Stromal cell of bone marrow (primary cell): ENCODE data around the gene BMP6.
A peak's percentile ranks its signal among the peaks of the same experiment; 100 is the strongest.

ENCODE experiments used
- DNase-seq: peaks from one replicate; pipeline ENCODE4 v3.0.0-alpha.2; 2012; ENCODE audit warnings: low read depth

Gene BMP6

GRCh38 chr6:7906741-7907140, 180.8 kb downstream of the BMP6 start:
- no peak for DNase-seq

DNA sequence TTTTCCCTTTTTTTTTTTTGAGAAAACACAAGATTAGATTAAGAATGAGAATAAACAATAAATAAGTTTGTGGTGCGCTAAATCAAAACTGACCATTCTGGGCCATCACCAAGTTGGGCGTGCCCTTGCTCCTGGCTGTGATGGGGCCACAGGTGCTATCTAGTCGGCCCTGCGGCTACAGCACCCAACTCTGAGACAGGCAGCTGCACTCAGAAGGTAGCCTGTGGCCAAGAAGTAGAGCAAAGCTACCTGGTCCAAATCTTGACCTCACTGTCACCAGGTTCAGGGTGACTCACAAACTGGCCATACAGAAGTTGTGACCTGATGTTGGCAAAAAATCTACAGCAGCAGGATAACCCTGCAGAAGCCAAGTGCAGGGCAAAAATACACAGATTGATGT, 181.3 kb downstream of the BMP6 start:
- no peak for DNase-seq

DNA sequence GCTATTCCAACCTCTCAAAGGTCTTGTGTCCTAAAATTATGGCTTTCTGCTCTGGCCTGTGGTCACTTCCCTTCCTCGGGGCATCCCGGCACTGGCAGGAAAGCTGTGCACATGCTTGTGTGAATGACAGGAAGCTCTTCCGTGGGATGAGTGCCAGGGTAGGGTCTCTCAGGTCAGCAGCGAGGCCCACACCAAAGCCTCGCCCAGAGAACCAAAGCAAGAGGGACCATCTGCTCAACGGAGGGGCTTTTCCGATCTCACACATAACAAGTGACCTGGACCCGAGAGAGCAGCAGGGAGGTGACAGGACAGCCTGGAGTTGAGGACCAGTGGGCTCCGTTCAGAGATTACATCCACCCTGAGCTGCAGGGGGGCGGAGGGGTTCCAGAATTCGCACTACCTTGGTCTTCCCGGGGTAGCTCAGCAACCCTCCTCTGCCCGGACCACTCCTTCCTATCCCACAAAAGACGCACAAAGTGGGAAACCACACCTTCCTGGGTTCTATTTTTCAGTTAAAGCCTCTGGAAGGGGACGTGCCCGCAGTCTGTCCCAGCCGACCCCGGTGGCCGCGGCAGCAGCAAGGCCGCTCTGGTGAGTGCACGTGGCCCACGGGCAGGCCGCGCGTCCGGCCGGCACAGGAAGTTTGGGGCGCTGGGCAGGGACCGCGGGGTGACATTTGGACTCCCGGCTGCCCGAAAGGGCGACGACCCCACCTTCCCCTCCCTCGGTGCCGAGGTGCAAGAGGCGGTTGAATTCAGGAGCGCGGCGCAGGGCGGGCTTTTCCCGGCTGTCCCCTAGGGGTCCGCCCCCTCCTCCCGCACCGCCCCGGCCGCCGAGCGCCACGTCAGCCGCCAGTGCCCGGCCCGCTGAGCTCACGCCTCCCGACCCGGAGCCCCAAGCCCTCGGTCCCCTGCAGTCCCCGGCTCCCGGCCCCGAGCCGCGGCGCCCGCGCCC, 183.7 kb downstream of the BMP6 start:
- DNase-seq = no peak

DNA sequence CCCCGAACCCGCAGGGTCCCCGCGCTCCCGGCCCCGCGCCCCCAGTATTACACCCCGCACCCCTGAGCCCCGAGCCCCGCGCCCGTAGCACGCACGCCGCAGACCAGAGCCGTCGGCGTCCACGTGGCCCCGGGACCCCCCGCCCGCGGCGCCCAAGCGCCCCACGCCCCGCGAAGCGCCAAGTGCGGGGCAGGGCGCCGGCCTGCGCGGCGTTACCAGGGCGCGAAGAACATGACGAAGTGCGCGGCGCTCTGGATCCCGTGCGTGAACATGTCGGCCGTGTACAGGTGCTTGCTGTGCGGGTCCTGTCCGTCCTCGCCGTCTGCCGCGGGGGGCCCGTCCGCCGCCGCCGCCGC, 184.4 kb downstream of the BMP6 start:
- no peak for DNase-seq

DNA sequence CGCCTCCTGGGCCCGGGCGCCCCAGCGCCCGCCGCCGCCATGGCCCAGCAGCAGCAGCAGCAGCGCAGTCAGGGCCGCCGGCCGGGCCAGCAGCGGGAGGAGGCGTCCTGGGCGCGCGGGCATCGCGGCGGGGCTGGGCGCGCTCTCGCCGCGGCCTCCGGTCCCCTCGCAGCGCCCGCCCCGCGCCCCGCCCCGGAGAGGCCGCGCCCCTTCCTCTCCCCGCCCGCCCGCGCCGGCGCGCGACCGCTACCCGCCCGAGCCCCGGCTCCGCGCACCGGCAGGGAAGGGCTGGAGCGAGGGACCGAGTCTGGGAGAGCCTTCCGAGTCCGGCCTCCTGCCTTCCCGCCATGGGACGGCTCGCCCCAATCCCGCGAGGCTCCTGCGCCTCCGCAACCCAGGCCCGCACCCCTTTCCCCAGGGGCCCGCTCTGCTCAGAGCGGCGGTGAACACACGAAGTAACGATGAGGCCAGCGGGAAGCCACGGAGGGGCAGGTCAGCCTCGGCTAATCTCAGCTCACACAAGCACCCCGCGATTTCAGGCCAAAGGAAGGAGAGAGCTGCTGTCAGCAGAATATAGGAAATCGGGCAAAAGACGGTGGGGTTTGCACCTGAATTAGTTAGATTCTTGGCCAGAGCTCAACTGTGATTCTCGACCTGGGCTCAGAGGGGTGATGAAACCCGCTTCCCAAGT, 184.9 kb downstream of the BMP6 start, which contains the start of gene TXNDC5:
Gene TXNDC5, minus strand, starts transcription at position 135 of the 691 bp plus-strand sequence. Its CDS starts 12 bp downstream, at position 123.
- peak; percentile 62 for DNase-seq

DNA sequence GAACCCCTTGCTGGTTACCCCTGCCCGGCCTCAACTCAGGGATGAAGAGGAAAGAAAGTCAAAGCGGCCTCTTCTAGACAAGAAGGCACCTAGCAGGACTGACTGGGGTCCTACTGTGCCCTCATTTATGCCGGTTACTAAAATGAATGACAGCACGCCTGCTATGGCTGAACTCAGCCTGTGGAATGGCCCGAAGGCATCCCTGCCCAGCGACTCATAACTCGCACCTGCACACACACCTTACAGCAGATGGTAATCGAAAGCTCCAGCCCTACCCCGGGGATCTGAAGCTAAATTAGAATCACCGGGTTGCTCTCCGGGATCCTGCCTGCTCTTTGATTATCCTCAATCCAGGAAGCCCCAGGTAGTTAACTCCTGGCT, 185.4 kb downstream of the BMP6 start:
- no peak for DNase-seq

- no peak for DNase-seq
Measured at GRCh38 chr6:7912024-7912423, 186.1 kb downstream of the BMP6 start.

DNA sequence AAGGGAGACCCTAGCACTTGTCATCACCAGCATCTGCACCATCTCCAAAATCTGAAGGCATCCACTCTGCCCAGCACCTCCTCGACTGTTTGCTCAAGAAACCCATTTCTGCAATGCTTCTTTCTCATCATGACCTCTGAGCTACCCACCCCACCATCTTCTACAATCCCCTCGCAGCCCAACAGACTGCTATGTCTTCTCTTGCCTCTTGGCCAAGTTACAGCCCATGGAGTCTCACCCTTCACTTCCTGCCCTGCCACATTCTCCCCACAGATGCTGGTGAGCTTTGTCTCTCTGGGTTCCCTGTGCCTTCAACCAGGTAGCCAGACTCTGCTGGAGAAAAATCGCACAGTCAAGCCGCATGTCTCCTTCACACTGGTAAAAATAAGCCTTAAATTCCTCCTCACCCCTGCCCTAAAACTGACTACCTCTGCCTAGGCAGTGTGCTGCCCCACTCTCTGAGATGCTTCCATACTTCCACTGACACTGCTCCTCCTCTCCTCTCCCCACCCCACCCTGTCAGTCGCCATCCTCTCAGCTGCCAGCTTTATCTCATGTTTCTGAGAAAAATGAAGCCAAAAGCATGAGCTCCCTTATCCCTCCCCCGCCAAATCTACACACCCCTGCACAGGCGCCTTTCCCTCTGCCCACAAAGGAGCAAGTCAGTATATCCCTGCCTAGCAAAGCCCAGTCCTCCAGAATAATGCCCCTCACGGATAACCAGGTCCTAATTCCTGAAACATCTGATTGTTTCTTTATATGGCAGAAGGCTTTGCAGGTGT, 187.0 kb downstream of the BMP6 start:
- no peak for DNase-seq

GRCh38 chr6:7914311-7914710, 188.4 kb downstream of the BMP6 start:
- DNase-seq = no peak

DNA sequence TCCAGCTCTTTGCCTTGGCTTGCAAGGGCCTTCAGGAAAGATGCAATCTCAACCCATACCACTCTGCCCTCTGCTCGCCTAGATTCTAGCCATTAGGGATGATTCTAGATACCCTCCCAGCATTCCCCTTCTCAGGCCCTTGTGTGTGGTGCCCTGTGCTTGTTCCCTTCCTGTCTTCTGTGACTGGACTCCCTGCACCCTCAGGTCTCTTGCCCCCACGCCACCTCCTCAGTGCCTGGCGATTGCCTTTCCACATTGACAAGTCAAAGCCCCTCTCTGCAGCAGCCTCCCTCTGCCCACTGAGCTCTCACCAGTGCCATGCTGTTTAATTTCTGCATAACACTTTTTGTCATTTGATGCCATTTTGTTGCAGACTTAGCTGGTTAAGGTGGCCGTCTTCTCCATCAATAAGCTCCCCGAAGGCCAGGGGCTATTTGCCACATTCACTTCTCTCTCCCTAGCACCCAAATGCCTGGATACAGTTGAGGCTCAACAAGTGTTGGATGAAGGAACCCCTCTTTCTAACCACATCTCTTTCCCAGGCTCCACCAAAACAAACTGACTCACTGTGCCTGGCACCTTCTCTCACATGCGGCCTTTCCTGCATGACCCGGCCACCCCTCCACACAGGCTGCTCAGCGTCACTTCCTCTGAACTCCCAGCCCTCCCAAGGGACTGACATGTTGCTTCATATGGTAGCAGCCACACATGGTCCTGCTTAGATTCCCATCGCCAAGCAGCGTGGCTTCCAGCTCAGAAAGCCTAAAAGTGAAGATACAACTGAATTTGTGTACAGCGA, 189.3 kb downstream of the BMP6 start:
- DNase-seq = peak; percentile 86

- no peak for DNase-seq
Measured at GRCh38 chr6:7916959-7917358, 191.1 kb downstream of the BMP6 start.

GRCh38 chr6:7917729-7918128, 191.8 kb downstream of the BMP6 start:
- DNase-seq = no peak

DNA sequence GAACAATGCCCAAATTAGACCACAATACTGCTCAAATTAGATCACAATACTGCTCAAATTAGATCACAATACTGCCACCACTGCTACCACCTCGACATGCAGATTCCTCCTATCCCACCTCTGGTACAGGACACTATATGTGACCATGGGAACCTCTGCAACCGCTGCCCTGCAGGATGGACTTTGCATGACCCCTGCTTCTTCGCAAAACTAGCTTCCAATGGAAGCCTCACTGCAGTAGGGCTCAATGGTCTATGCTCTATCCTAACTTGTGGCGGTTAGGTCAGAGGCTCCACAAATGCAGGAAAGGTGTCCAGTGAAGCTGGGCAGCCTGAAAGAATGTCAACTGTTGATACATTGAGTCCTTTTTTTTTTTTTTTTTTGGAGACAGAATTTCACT, 192.5 kb downstream of the BMP6 start:
- DNase-seq = no peak

DNA sequence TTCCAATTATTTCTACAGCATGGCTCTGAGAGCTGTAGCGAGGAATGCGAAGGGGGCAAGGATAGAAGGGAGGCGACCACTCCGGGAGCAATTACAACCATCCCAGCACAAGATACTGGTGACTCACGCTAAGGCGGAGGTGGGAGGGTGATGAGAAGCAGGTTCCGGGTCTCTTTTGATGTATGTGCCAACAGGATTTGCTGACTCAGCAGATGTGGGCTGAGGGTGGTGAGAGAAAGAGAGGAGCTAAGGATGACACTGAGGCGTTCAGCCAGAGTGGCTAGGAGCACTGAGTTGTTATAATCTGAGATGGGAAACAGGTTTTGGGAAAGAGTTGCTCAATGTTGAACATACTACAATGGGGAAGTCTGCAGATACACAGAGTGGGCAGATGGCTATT, 194.0 kb downstream of the BMP6 start:
- no peak for DNase-seq

GRCh38 chr6:7920425-7920824, 194.5 kb downstream of the BMP6 start:
- DNase-seq = no peak

- no peak for DNase-seq
Measured at GRCh38 chr6:7921046-7921445, 195.1 kb downstream of the BMP6 start.

DNA sequence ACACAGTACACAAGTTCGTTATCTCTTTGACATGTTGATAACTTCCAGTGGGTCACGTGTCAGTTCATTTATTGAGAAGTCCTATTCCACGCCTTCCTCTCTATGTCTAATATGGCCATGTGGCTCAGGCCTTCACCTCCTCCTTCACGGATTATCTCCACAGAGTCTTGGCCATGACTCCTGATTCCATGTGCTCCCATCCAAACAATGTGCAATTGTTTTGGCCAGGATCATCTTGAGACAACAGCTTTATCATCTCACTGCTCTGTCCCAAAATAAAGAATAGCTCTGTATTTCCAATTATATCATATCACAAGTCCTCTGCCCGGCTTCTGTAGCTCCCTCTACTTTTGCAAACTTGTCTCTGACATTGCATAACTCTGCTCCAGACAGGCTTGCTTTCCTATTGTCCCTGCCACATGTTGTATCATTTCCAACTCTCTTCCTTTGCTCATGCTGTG, 195.8 kb downstream of the BMP6 start:
- DNase-seq = no peak

- peak; percentile 25 for DNase-seq
Measured at GRCh38 chr6:7922596-7922995, 196.7 kb downstream of the BMP6 start.

DNA sequence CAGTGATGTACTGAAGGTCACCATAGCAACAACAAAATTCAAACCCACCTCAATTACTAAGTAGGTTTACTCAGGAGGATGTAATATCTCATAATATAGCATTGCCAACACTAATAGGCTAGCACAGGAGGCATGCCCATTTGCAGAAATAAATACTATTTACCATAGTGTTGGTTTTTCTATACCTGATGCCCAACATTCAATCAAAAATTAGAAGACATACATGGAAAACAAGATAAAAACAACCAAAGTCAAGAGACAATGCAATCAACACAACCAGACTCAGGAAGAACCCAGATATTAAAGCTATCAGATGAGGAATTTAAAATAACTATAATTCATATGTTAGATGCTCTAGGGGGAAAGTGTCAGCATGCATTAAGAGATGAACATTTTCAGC, 199.0 kb downstream of the BMP6 start:
- no peak for DNase-seq
